HepG2 (cell line): ENCODE measurements around the gene MTHFS. TPM values are rescaled to one million over a fixed set of nuclear protein-coding genes. Genes with fewer than 3 reads are reported as not detected.

Experiments used
- ATAC-seq: fragments of 200-7000 bp; cut with Tn5 transposase; 3 replicates; pipeline ENCODE4 v1.9.1; 2020; ENCODE audit warnings: mild to moderate bottlenecking, moderate library complexity
- BruUV-seq: library from RNA; stranded (reverse); fragments of 400-500 nt; replicated peaks from 2 replicates; lab custom pipeline; 2021; lab: Mats Ljungman, UMichigan
- CTCF ChIA-PET: fragments of 300-600 bp; formaldehyde crosslinking; extraction: SDS; loops from one replicate; lab custom pipeline; 2021; ENCODE audit warnings: low total read pairs, inconsistent platforms, low intra/inter-chr PET ratio; lab: Yijun Ruan, JAX
- POLR2A ChIA-PET: fragments of 350-600 bp; sonication (Branson Sonifier 250); formaldehyde crosslinking; loops from one replicate; lab custom pipeline; 2020; ENCODE audit warnings: antibody characterized with exemption, inconsistent platforms; lab: Yijun Ruan, JAX
- DNase-seq: peaks from one replicate; pipeline ENCODE4 v3.0.0-alpha.2; 2015; ENCODE audit warnings: low spot score
- FAIRE-seq: peaks from 3 replicates; lab custom pipeline; 2011; peaks lifted over from hg19 to GRCh38; lab: Jason Lieb, UNC
- H2AFZ ChIP-seq: one replicate; pipeline ENCODE4 v1.6.1; 2011; ENCODE audit warnings: low read length, inconsistent platforms
- H3K27ac ChIP-seq: fragments of 300-600 bp; 3 replicates; pipeline ENCODE4 v1.8.0; 2011; ENCODE audit warnings: mixed run types, mild to moderate bottlenecking, mixed read lengths, low read length, inconsistent platforms; ENCODE audit not compliant: insufficient read depth; ENCODE audit errors: extremely low read length
- H3K27me3 ChIP-seq, 2 experiments: fragments of 200-600 bp in 1 of 2; 2 replicates in 1 of 2; 3 replicates in 1 of 2; pipeline versions ENCODE4 v1.6.0 to v1.8.0; 2011; ENCODE audit warnings: low read length in 2 of 2, mild to moderate bottlenecking in 2 of 2, moderate library complexity in 2 of 2, inconsistent platforms in 1 of 2; ENCODE audit not compliant: insufficient read depth in 2 of 2, control insufficient read depth in 1 of 2
- H3K36me3 ChIP-seq, 2 experiments: fragments of 200-600 bp in 1 of 2; replicated peaks in 1 of 2; 2 replicates in 1 of 2; 3 replicates in 1 of 2; pipeline versions ENCODE4 v1.5.1 to v1.8.0; 2011; ENCODE audit warnings: low read length in 2 of 2, inconsistent platforms in 1 of 2; ENCODE audit not compliant: insufficient read depth in 2 of 2, control insufficient read depth in 1 of 2
- H3K4me1 ChIP-seq: 2 replicates; pipeline ENCODE4 v1.5.1; 2012; ENCODE audit warnings: low read length, inconsistent platforms; ENCODE audit not compliant: insufficient read depth
- H3K4me2 ChIP-seq: 2 replicates; pipeline ENCODE4 v1.6.0; 2011; ENCODE audit warnings: low read depth, low read length, inconsistent platforms
- H3K4me3 ChIP-seq, 3 experiments: fragments of 200-600 bp in 1 of 3; sonication (generic), shearing (Covaris generic) in 1 of 3; replicated peaks in 1 of 3; 2 replicates each; pipeline ENCODE4 v1.5.1; 2011 to 2016; ENCODE audit warnings: low read length in 3 of 3, inconsistent platforms in 2 of 3, low read depth in 2 of 3, mild to moderate bottlenecking in 2 of 3, control low read depth in 1 of 3, mixed read lengths in 1 of 3; ENCODE audit not compliant: insufficient read depth in 1 of 3
- H3K79me2 ChIP-seq: one replicate; pipeline ENCODE4 v1.6.1; 2011; ENCODE audit warnings: low read length, inconsistent platforms; ENCODE audit not compliant: insufficient read depth
- H3K9ac ChIP-seq: 2 replicates; pipeline ENCODE4 v1.6.0; 2011; ENCODE audit warnings: mild to moderate bottlenecking, low read depth, low read length, inconsistent platforms; ENCODE audit not compliant: insufficient read depth
- H3K9me3 ChIP-seq: 2 replicates; pipeline ENCODE4 v1.5.1; 2012; ENCODE audit warnings: mild to moderate bottlenecking, low read length
- H4K20me1 ChIP-seq: 2 replicates; pipeline ENCODE4 v1.6.0; 2011; ENCODE audit warnings: inconsistent platforms, mild to moderate bottlenecking, low read length, moderate library complexity; ENCODE audit not compliant: insufficient read depth
- AGO2 ChIP-seq: fragments of 200-400 bp; formaldehyde crosslinking; optimal IDR thresholded peaks from 2 replicates; pipeline ENCODE3; 2017; ENCODE audit warnings: mild to moderate bottlenecking, low read depth, low read length, moderate library complexity
- BATF2 ChIP-seq: sonication (generic); formaldehyde crosslinking; IDR thresholded peaks from 2 replicates; pipeline ENCODE4 v1.8.0; 2022; ENCODE audit warnings: mild to moderate bottlenecking, missing genetic modification reagents, moderate library complexity
- BRCA1 ChIP-seq: sonication (generic); formaldehyde crosslinking; IDR thresholded peaks from 2 replicates; pipeline ENCODE4 v1.4.0; 2020; ENCODE audit warnings: missing genetic modification reagents
- FOXP4 ChIP-seq: sonication (generic); formaldehyde crosslinking; IDR thresholded peaks from 2 replicates; pipeline ENCODE4 v1.4.0; 2020; ENCODE audit warnings: missing genetic modification reagents
- GPN1 ChIP-seq: sonication (generic); formaldehyde crosslinking; IDR thresholded peaks from 2 replicates; pipeline ENCODE4 v1.5.1; 2020; ENCODE audit warnings: missing genetic modification reagents, borderline replicate concordance
- HOXA9 ChIP-seq: sonication (generic); formaldehyde crosslinking; IDR thresholded peaks from 2 replicates; pipeline ENCODE4 v1.8.1; 2022; ENCODE audit warnings: missing genetic modification reagents, mild to moderate bottlenecking, moderate library complexity, borderline replicate concordance
- KDM5A ChIP-seq: fragments of 200-600 bp; sonication (generic); IDR thresholded peaks from 2 replicates; pipeline ENCODE4 v1.7.0; 2018; ENCODE audit warnings: antibody characterized with exemption, mild to moderate bottlenecking, low read length, borderline replicate concordance
- MYNN ChIP-seq: sonication (generic); formaldehyde crosslinking; IDR thresholded peaks from 2 replicates; pipeline ENCODE4 v1.4.0; 2020; ENCODE audit warnings: mild to moderate bottlenecking, low read depth, missing genetic modification reagents
- SCMH1 ChIP-seq: sonication (generic); formaldehyde crosslinking; IDR thresholded peaks from 2 replicates; pipeline ENCODE4 v1.9.0; 2021; ENCODE audit warnings: missing genetic modification reagents, mild to moderate bottlenecking, borderline replicate concordance
- SP5 ChIP-seq: IDR thresholded peaks from 2 replicates; pipeline ENCODE4 v1.6.1; 2016; ENCODE audit warnings: low read depth, borderline replicate concordance
- TOE1 ChIP-seq: sonication (generic); formaldehyde crosslinking; IDR thresholded peaks from 2 replicates; pipeline ENCODE4 v1.4.0; 2020; ENCODE audit warnings: mild to moderate bottlenecking, missing genetic modification reagents
- TRIM24 ChIP-seq: sonication (generic); formaldehyde crosslinking; IDR thresholded peaks from 2 replicates; pipeline ENCODE4 v1.8.0; 2022; ENCODE audit warnings: mild to moderate bottlenecking, missing genetic modification reagents
- ZBTB7A ChIP-seq: sonication (generic); formaldehyde crosslinking; IDR thresholded peaks from 2 replicates; pipeline ENCODE4 v1.8.0; 2022; ENCODE audit warnings: mild to moderate bottlenecking, missing genetic modification reagents
- ZNF318 ChIP-seq: sonication (generic); formaldehyde crosslinking; IDR thresholded peaks from 2 replicates; pipeline ENCODE4 v1.4.0; 2020; ENCODE audit warnings: mild to moderate bottlenecking, missing genetic modification reagents
- ZNF33A ChIP-seq: sonication (generic); formaldehyde crosslinking; IDR thresholded peaks from 2 replicates; pipeline ENCODE4 v1.5.1; 2020; ENCODE audit warnings: missing genetic modification reagents, mild to moderate bottlenecking, moderate library complexity, borderline replicate concordance
- WGBS: methylation state at CpG from one replicate; pipeline ENCODE4 v1.1.6; 2017; ENCODE audit warnings: low lambda C conversion rate; 5-methylcytosine and 5-hydroxymethylcytosine counted together
- in situ Hi-C: cut with HindIII; loops from 2 replicates; pipeline ENCODE4 v1.10.0; 2017; ENCODE audit warnings: low pct_unique_long_range_greater_than_20kb; ENCODE audit not compliant: extremely low pct_ligation_motif_present
- intact Hi-C: fragments of 100-400 bp; cut with micrococcal nuclease; formaldehyde crosslinking; loops from one replicate; pipeline ENCODE4 v1.10.0; 2022; ENCODE audit not compliant: unreplicated experiment
- polyA plus RNA-seq, 8 experiments: library from polyadenylated mRNA; depleted of rRNA in 3 of 8; stranded (reverse) in 7 of 8; unstranded in 1 of 8; fragments of >200 nt; fragmentation: Illumina TruSeq in 4 of 8; extraction: Trizol in 4 of 8; gene quantifications; 2 replicates each; pipeline versions ENCODE4 v1.2.1 to v1.2.3, GENCODE V29; 2011 to 2016; ENCODE audit warnings: low read depth in 4 of 8, missing spikeins in 1 of 8, mixed read lengths in 1 of 8; ENCODE audit not compliant: insufficient read depth in 1 of 8
- total RNA-seq, 5 experiments: library from RNA; depleted of rRNA; stranded (reverse); fragments of >200 nt; fragmentation: Illumina TruSeq; extraction: Trizol; gene quantifications; 2 replicates each; pipeline ENCODE4 v1.2.3, GENCODE V29; 2016; ENCODE audit warnings: low read depth in 1 of 5

MTHFS gene
- total and polyA plus RNA-seq, 2 of the 13 experiments (the other 11 are each of a cell fraction or from before 2014, with no cell fraction given) = 37.0 to 49.7 TPM

GRCh38 chr15:79812541-79812940 lies 84.3 kb downstream of the MTHFS start:
- CTCF ChIA-PET = no interaction called here
- no peak overlapping the region for H3K27ac ChIP-seq
- H3K27me3 ChIP-seq = no peaks in the 10 kb centered on the region
- ATAC-seq = no peak
- H3K4me1 ChIP-seq = no peaks in the 10 kb centered on the region
- POLR2A ChIA-PET = no interaction called here
- intact Hi-C loops (no loop called here), in situ Hi-C loops (no loop called here)
- H3K79me2 ChIP-seq = no peaks in the 10 kb centered on the region
- no peak for FAIRE-seq
- no peak overlapping the region for H3K4me3 ChIP-seq
- no peaks in the 10 kb centered on the region for H3K36me3 ChIP-seq
- no peaks in the 10 kb centered on the region for H4K20me1 ChIP-seq
- H3K9me3 ChIP-seq = no peaks in the 10 kb centered on the region
- H3K4me2 ChIP-seq = no peak overlapping the region
- WGBS = 53% methylated on average over 3 of the region's 3 CpGs
- H2AFZ ChIP-seq = no peak overlapping the region
- no peak for DNase-seq
- BruUV-seq = no TSS peak
- no peak overlapping the region for H3K9ac ChIP-seq
- TF ChIP-seq TOE1 (CRISPR knock-in tag) = no peak
- no peak for TF ChIP-seq GPN1
- no peak for TF ChIP-seq HOXA9
- no peak for TF ChIP-seq ZBTB7A (CRISPR knock-in tag)
- no peak for TF ChIP-seq BRCA1
- no peak for TF ChIP-seq ZNF33A (CRISPR knock-in tag)
- TF ChIP-seq BATF2 = no peak
- TF ChIP-seq ZNF318 = no peak
- TF ChIP-seq KDM5A = no peak
- TF ChIP-seq SCMH1 = no peak
- no peak for TF ChIP-seq AGO2
- TF ChIP-seq FOXP4 (CRISPR knock-in tag) = no peak
- no peak for TF ChIP-seq TRIM24
- TF ChIP-seq SP5 = no peak
- TF ChIP-seq MYNN (CRISPR knock-in tag) = no peak
